Fibroblast of lung (primary cell): ENCODE measurements around the gene ZNF595.
"Not testable (repeated sequence)": the region's sequence is repeated elsewhere in the genome, so short reads cannot be mapped to it uniquely, and the experiment has no call there.

Experiments
- EZH2 ChIP-seq: IDR thresholded peaks from 2 replicates; pipeline ENCODE4 v1.5.1; 2012; ENCODE audit warnings: low read length, control low read depth, mild to moderate bottlenecking; ENCODE audit errors: missing control alignments
- TF ChIP-seq, protein P1 (sequence below), 2 donors: IDR thresholded peaks in 1 of 2; conservative IDR thresholded peaks in 1 of 2; 1 replicate in 1 of 2; 2 replicates in 1 of 2; pipeline ENCODE4 v1.5.1; 2011 to 2012; ENCODE audit warnings: low read length in 2 of 2, control low read depth in 1 of 2, inconsistent platforms in 1 of 2, low read depth in 1 of 2, mild to moderate bottlenecking in 1 of 2

DNA sequence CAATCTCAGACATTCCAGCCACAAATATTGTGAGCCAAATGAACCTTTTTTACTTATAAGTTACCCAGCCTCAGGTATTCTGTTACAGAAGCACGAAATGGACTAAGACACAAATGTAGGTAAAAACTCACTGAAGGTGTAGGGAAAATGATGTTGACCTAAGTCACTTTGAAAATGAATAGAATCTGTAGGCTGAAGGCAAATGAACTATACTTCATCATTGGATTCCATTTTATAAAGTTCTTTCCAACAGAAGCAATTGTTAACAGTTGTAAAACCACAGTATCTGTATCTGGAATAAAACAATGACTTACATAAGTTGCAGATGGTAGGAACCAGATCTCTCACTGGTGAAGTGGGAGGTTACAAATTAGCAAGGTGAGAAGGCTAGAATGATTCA, 34.5 kb upstream of the ZNF595 start:
- TF ChIP-seq, protein P1, sequence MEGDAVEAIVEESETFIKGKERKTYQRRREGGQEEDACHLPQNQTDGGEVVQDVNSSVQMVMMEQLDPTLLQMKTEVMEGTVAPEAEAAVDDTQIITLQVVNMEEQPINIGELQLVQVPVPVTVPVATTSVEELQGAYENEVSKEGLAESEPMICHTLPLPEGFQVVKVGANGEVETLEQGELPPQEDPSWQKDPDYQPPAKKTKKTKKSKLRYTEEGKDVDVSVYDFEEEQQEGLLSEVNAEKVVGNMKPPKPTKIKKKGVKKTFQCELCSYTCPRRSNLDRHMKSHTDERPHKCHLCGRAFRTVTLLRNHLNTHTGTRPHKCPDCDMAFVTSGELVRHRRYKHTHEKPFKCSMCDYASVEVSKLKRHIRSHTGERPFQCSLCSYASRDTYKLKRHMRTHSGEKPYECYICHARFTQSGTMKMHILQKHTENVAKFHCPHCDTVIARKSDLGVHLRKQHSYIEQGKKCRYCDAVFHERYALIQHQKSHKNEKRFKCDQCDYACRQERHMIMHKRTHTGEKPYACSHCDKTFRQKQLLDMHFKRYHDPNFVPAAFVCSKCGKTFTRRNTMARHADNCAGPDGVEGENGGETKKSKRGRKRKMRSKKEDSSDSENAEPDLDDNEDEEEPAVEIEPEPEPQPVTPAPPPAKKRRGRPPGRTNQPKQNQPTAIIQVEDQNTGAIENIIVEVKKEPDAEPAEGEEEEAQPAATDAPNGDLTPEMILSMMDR (conservative IDR thresholded peaks at IDR 0.05 in 1 of 2, IDR thresholded peaks at IDR 0.05 in 1 of 2; ENCODE audit: low read depth in 1 of 2, low read length in 2 of 2) = not testable (repeated sequence)
- TF ChIP-seq EZH2 = not testable (repeated sequence)
